CD4-positive, alpha-beta T cell (primary cell): ENCODE data around the gene TP53INP2. TPM values are rescaled to one million over a fixed set of nuclear protein-coding genes. Genes with fewer than 3 reads are reported as not detected.

Source experiments
- ATAC-seq: fragments of 200-7000 bp; cut with Tn5 transposase; one replicate; pipeline ENCODE4 v1.10.0; 2022; ENCODE audit warnings: mild to moderate bottlenecking; ENCODE audit not compliant: poor library complexity
- CTCF ChIA-PET: fragments of 350-600 bp; sonication (Branson Sonifier 250); formaldehyde crosslinking; loops from one replicate; lab custom pipeline; 2021; ENCODE audit warnings: antibody characterized with exemption, inconsistent platforms; lab: Charles Lee
- POLR2A ChIA-PET: fragments of 350-600 bp; sonication (Branson Sonifier 250); formaldehyde crosslinking; loops from one replicate; lab custom pipeline; 2021; ENCODE audit warnings: antibody characterized with exemption, inconsistent platforms; lab: Charles Lee
- DNase-seq, 14 experiments: peaks; one replicate each; pipeline ENCODE4 v3.0.0-alpha.2; 2013 to 2020; ENCODE audit warnings: mixed read lengths in 2 of 14
- H3K27ac ChIP-seq, 2 donors: one replicate each; pipeline versions ENCODE4 v1.5.1 to v1.7.0; 2013; ENCODE audit warnings: low read length in 2 of 2, low read depth in 1 of 2, mild to moderate bottlenecking in 1 of 2
- H3K27me3 ChIP-seq, 2 experiments: 1 replicate in 1 of 2; 2 replicates in 1 of 2; pipeline versions ENCODE4 v1.6.1 to v1.7.0; 2013; ENCODE audit warnings: low read length in 2 of 2, control low read depth in 1 of 2, mild to moderate bottlenecking in 1 of 2, moderate library complexity in 1 of 2; ENCODE audit not compliant: insufficient read depth in 2 of 2, control insufficient read depth in 1 of 2
- H3K36me3 ChIP-seq: one replicate; pipeline ENCODE4 v1.6.1; 2013; ENCODE audit warnings: low read length, control low read depth; ENCODE audit not compliant: insufficient read depth
- H3K4me1 ChIP-seq: one replicate; pipeline ENCODE4 v1.6.1; 2013; ENCODE audit warnings: low read length, control low read depth; ENCODE audit not compliant: insufficient read depth
- H3K4me3 ChIP-seq: one replicate; pipeline ENCODE4 v1.5.1; 2013; ENCODE audit warnings: mild to moderate bottlenecking, low read length, moderate library complexity
- H3K9me3 ChIP-seq, 2 experiments: 1 replicate in 1 of 2; 2 replicates in 1 of 2; pipeline versions ENCODE4 v1.6.1 to v1.7.0; 2013; ENCODE audit warnings: low read length in 2 of 2, mild to moderate bottlenecking in 2 of 2, control low read depth in 1 of 2, moderate library complexity in 1 of 2; ENCODE audit not compliant: control insufficient read depth in 1 of 2, insufficient read depth in 1 of 2
- H3K27ac Mint-ChIP-seq: one replicate; pipeline ENCODE4 v1.8.0; 2020; ENCODE audit warnings: mixed read lengths
- H3K27me3 Mint-ChIP-seq: one replicate; pipeline ENCODE4 v1.8.0; 2021; ENCODE audit warnings: mixed read lengths
- H3K36me3 Mint-ChIP-seq: one replicate; pipeline ENCODE4 v1.8.0; 2021; ENCODE audit warnings: low read depth, mixed read lengths
- H3K4me1 Mint-ChIP-seq: one replicate; pipeline ENCODE4 v1.8.0; 2021; ENCODE audit warnings: low read depth, mixed read lengths
- H3K4me3 Mint-ChIP-seq: one replicate; pipeline ENCODE4 v1.8.0; 2020; ENCODE audit warnings: mild to moderate bottlenecking, mixed read lengths
- H3K9me3 Mint-ChIP-seq: one replicate; pipeline ENCODE4 v1.8.0; 2020; ENCODE audit warnings: mixed read lengths
- CTCF ChIP-seq: fragments of 200-600 bp; IDR thresholded peaks from one replicate; pipeline ENCODE4 v1.8.0; 2022; ENCODE audit warnings: antibody characterized with exemption, mild to moderate bottlenecking
- intact Hi-C, 2 experiments: fragments of 100-400 bp; cut with DNase I in 1 of 2; cut with micrococcal nuclease in 1 of 2; formaldehyde crosslinking; loops; one replicate each; pipeline versions ENCODE4 v1.15.1 to v1.9.0; 2023 to 2025; cut with DNase I, micrococcal nuclease
- total RNA-seq, 174 experiments: library from RNA in 2 of 174; stranded (reverse) in 2 of 174; gene quantifications; one replicate each; pipeline ENCODE4 v1.2.3 and lab custom pipeline; 2021 to 2026

Gene TP53INP2
- total RNA-seq, 2 experiments from 2014 or later = 65.8 to 72.7 TPM

DNA sequence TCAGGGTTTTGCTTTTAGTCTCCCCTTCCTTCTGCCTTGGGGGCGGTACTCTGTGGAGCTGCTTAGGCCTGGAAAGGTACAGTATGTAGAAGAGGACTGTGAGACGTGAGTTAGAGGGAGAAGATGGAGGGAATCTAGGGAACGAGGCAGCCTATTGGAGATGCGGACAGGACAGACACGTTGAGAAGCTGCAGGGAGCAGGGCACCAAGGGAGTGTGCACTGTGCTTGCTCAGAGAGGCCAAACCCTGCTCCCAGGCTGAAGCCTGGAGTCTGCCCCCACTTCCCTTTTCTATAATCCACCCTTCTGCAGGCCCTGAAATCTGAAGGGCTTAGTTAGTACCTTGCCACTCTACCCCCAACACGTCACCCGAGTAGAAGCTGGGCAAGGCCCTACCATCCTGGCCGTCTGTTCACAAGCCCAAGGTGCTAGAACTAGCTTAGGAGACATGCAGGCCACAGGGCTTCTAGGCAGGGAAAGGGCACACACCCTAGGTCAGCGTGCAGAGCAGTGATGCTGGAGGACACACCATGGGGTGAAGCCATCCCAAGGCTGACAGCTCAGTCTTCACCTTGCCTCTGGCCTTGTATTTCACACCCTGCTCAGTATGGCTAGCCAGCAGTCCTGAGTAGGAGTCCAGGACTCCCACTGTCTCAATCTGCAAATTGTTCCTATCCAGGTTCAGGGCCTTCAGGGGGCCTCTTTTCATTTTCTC lies 6.9 kb downstream of the TP53INP2 start:
- Histone ChIP-seq H3K36me3 (peaks cover 17% of the 10 kb centered on the region), H3K4me3 (no peak overlapping the region), H3K27me3 (no peaks in the 10 kb centered on the region), H3K27ac (no peak overlapping the region), H3K9me3 (no peaks in the 10 kb centered on the region), H3K4me1 (peaks cover 22% of the 10 kb centered on the region)
- ChIA-PET POLR2A (interaction anchor here (0.8 kb wide), 1 partner anchor 34 kb away, joined by 3 read pairs; the partner anchor contains the start of gene PIGU), CTCF (interaction anchor here (0.6 to 1.7 kb wide), 3 partner anchors 9 to 174 kb away, joined by 3 to 6 read pairs (median 3); no protein-coding TSS in a partner anchor)
- ATAC-seq (no peak), DNase-seq (peak in 3 of 14 experiments; percentile 11 to 31 (median 14))
- no peaks in the 10 kb centered on the region for H3K27me3 Mint-ChIP-seq
- H3K4me1 Mint-ChIP-seq = peaks cover 21% of the 10 kb centered on the region
- H3K36me3 Mint-ChIP-seq = peaks cover 33% of the 10 kb centered on the region
- H3K4me3 Mint-ChIP-seq = peak overlapping the region; percentile 95
- TF ChIP-seq CTCF = no peak
- intact Hi-C loops = no loop called here
- H3K27ac Mint-ChIP-seq = peak overlapping the region; percentile 94
- H3K9me3 Mint-ChIP-seq = no peaks in the 10 kb centered on the region

DNA sequence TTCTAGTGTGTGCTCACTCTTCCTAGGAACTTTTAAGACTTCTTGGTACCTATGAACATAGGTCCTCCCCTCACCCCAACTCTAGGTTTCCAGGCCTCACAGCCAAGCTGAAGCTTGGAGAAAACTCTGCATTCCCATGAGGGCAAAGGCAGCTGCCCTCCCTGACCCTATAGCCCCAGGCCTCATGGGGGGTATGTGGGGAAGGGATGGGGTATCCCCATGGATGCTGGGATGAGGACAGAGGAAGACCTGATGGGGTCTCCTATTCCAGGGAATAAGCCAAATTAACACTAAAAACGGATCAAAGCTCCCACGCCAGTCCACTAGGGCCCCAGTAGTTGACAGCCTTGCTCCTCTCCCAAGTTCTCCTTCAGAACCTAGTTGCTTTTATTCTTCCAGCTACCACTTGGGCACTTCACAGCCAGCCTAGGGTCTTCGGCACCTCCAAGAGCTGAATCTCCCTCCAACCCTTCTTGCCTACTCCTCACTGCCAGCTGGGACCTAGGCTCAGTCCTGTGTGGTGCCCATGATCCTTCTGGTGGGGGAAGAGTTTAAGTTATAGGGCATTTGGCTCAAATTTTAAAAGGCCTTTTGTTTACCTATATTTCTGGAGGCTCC lies 7.8 kb downstream of the TP53INP2 start:
- ChIA-PET CTCF (no interaction called here), POLR2A (no interaction called here)
- no peak for ATAC-seq
- H3K4me3 ChIP-seq = no peak overlapping the region
- H3K9me3 Mint-ChIP-seq = no peaks in the 10 kb centered on the region
- peak overlapping the region; percentile 94 for H3K27ac Mint-ChIP-seq
- no peak for TF ChIP-seq CTCF
- no peaks in the 10 kb centered on the region for H3K9me3 ChIP-seq
- peaks cover 21% of the 10 kb centered on the region for H3K4me1 Mint-ChIP-seq
- H3K36me3 ChIP-seq = peaks cover 20% of the 10 kb centered on the region
- no peak for DNase-seq
- H3K27me3 Mint-ChIP-seq = no peaks in the 10 kb centered on the region
- H3K27ac ChIP-seq = no peak overlapping the region
- peaks cover 22% of the 10 kb centered on the region for H3K4me1 ChIP-seq
- H3K4me3 Mint-ChIP-seq = peak overlapping the region; percentile 95
- H3K27me3 ChIP-seq = no peaks in the 10 kb centered on the region
- intact Hi-C loops = no loop called here
- H3K36me3 Mint-ChIP-seq = peaks cover 33% of the 10 kb centered on the region

DNA sequence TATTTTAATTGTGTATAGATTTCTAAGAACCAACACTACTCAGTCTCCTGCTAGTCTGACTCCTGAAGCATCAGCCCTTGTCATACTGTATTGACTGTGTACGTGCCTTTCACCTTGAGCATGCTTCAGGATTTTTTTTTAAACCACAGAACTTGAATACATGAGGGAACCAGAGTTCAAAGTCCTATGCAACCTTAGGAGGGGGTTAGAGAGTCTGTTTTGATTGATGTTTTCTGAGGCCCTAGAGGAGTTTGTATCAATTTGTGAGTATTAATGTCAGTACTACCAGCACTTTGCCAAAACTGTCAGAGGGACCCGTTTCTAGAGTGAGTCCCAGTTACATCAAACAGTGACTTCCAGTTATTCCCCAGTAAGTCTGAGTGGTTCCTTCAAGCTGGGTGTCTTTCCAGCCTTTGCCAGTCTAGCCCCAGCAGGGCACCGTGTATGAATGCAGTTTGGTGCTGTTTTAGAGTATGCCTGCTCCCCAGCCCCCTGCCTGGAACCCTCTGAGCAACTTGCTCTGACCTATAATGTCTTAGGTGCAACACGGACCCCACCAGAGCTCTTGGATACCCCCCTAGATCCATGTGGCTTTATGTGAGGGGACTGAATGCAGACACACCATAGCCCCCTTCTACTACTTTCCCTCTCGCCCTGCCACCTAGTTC lies 8.5 kb downstream of the TP53INP2 start:
- H3K4me3 ChIP-seq = no peak overlapping the region
- DNase-seq (peak in 2 of 14 experiments; percentile 9 to 29), ATAC-seq (no peak)
- Mint-ChIP-seq H3K4me3 (peak overlapping the region; percentile 95), H3K9me3 (no peaks in the 10 kb centered on the region), H3K27me3 (no peaks in the 10 kb centered on the region), H3K36me3 (peaks cover 39% of the 10 kb centered on the region), H3K4me1 (peaks cover 21% of the 10 kb centered on the region), H3K27ac (peak overlapping the region; percentile 94)
- intact Hi-C loops = no loop called here
- H3K27me3 ChIP-seq = no peaks in the 10 kb centered on the region
- TF ChIP-seq CTCF = no peak
- H3K27ac ChIP-seq = no peak overlapping the region
- peaks cover 22% of the 10 kb centered on the region for H3K4me1 ChIP-seq
- CTCF ChIA-PET = interaction anchor here (1.3 kb wide), 1 partner anchor 8 kb away, joined by 3 read pairs; the partner anchor contains the start of gene TP53INP2
- POLR2A ChIA-PET = no interaction called here
- H3K9me3 ChIP-seq = no peaks in the 10 kb centered on the region
- H3K36me3 ChIP-seq = peaks cover 22% of the 10 kb centered on the region
